Activated T-helper 9 cell treated with anti-CD3 and anti-CD28 coated beads, Interleukin-2, amount 50 U/mL, for 16 hours (primary cell): ENCODE results near the gene CACNA1F.

ENCODE experiments used
- DNase-seq: peaks from one replicate; pipeline ENCODE4 v3.0.0-alpha.2; 2020; ENCODE audit warnings: low read depth

CACNA1F gene

DNA sequence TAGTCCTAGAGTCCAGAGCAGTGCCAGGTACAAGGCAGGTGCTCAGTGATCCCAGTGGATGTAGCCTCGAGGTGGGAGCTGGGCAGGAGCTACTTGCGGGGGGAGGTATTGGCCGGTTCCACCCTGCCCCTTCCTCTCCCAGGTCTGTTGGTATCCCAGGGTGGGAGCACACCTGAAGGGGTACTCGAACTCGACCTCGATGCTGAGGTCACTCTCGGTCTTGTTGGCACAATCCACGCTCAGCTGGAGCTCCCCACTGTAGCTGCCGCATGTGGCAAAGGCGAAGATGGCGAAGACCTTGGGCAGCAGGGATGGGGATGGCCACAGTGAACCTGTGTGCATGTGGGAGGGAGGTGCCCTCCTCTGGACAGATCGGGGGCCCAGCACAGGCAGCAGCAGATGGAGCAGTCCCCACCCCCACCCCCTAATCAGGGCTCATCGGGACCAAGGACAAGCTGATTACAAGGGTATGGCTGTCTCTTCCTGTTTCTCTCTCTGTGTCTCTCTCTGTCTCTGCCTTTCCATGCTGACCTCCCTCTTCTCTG, 35.5 kb downstream of the CACNA1F start:
- no peak for DNase-seq

DNA sequence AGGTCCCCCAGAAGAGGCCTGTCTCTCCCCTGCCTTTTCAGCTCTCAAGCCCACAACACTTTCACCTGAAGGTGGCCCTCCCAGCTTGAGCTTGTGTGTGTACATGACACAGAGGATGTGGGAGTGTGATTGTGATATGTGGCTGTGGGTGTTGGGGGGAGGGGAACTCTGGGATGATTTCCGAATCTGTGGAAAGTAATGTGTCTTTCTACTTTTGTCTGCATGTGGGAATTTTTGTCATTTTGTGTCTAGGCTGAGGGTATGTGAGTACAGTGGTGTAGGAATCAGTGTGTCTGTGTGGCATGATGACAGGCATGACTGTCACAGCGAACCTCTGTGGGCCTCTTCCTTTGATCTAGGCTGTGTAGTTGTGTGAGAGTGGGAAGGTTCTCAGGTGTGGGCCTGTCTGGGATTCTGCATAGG, 39.6 kb downstream of the CACNA1F start:
- no peak for DNase-seq

DNA sequence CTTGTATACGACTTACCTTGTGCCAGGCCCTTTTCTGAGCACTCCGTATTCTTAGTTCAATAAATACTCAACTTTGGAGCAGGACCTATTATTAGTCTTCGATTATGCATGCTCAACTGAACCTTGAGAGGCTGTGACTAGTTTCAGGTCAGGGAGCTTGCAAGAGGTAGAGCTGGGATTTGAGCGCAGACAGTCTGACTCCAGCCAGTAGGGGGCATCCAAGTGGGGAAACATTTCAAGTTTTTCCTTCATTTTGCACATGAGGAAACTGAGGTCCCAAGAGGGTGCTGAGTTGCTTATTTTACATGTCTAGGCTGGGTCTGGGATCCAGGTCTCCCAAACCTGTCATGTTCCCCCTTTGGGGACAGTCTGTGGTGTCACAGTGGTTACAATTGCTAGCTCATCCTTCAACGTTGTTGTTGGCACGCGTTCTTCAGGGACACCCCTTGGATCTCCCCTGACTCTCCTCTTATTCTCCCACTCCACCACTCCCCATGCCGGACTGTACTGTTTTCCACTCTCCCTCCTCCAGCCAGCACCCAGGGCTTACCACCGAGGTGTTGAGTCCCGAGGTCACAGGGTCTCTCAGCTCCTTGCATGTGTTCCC, 40.3 kb downstream of the CACNA1F start:
- no peak for DNase-seq

DNA sequence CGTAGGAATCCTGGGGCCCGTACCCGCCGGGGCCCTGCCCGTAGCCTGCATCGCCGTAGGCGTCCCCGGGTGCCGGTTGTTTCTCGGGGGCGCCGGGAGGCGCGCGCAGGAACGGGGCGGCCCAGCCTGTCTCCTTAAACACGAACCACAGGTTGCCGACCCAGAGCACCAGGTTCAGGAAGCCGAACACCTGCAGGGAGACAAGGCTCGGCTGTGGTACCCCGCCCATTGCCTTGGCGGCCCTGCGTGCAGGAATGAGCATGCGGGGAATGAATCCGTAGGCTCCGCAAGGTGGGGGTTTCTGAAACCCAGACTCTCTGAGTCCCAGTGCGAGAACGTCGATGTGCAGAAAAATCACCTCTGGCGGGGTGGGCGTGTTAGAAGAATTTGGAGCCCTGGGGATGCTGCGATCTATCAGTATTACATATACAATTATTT, 41.5 kb downstream of the CACNA1F start:
- DNase-seq, result no peak

DNA sequence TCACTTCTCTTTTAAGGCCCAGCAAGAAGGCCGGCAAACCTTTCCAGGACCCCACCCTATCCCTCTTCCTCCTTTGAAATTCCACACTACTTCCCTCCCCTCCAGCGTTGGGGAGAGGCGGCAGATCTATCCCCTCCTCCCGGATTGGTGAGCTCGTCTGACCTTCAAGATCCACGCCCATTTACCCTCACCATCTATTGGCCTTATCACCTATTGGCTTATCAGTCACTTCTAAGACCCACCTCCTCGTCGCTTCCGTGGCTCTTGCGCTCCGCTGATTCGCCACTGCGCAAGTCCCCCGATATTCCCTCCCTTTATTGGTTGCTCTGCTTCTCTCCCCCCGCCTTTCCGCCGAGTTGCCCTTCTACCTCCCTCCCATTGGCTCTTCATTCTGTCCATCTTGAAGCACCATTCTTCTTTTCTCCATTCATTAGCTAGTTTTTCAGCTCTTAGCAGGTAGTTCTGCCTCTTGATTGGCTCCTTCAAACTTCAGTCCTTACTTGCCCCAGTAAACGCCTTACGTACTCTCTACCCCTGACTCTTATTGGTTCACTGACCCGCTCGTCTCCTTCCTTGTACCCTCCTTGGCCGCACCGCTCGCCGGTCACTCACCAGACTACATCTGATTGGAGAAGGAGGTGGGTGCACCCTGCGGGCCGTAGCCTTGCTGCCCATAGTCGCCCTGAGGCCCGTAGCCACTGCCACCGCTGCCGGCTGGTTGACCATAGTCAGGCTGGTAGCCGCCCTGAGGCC, 42.1 kb downstream of the CACNA1F start:
- DNase-seq, result peak; percentile 73

DNA sequence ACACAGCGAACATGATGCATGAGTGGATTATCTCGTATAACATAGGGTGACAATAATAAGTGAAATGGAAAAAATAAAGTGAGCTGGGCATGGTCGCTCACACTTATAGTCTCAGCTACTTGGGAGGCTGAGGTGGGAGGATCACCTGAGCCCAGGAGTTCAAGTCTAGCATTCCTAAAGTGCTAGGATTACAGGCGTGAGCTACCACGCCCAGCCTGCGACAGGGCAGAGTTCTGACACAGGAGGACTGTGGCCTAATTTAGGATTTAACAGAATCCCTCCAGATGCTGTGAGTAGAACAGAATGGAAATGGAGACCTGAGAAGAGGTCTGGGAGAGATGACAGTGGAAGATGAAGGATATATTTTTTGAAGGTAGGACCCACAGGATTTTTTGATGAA, 43.5 kb downstream of the CACNA1F start:
- no peak for DNase-seq

DNA sequence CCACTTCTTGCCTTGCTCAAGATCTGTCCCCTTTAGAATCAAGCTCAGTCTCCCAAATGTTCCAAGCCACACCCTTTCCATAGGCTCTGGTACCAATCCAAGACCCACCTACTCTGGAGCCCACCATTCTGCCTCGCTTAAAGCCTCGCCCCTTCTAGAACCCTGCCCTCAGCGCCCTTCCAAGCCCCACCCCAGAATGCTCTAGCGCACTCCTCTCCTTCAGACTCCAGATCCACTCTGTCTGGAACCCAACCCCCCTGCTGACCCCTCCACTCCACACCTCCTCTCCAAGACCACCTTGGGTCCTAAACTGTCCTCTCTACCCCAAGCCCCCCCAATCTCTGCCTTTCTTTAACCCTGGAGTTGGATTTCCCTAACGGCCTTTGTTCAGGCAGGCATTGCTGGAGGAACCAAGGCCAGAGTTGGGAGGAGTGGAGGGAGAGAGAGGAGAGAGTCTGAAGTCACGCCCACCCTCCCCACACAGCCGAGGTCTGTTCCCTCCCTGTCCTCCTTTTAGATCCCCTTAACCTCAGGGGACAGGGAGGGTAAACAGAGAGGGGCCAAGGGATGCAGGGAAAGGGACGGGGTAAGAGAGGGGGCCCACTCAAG, 44.6 kb downstream of the CACNA1F start:
- DNase-seq, result no peak

DNA sequence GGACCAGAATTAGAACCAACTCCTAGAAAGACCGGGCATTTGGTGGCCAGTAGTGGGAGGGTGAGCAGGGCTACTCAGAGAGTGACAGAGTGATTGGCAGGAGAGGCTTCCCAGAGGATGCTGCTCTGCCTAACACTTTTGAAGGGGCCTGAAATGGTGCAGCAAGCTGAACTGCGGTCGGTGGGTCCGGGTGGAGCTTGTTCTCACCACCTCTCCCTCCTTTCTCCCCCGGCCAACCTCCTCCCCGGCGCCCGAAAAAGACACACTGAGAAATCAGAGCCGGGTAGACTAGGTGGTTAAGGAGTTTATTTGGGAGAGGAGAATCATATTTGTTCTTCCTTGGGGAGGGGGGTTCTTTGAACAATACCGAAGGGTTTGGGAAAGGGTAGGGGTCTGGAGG, 45.6 kb downstream of the CACNA1F start:
- DNase-seq, result no peak

DNA sequence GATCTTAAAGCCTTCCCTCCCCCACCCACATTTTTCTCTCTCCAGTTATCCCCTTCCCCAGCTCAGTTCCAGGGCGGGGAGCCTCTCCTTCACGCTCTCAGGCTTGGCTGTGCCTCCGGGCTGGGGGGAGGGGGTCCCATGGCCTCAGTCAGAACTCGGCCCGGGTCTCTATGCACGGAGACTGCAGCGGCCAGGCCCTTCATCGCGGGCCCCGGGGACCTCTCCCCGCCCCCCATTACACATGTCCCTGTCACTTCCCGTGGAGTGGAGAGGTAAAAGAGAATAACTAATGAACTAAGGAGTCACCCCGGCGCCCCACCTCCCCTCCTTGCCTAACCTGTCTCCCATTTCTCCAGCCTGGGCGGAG, 46.1 kb downstream of the CACNA1F start:
- no peak for DNase-seq

DNA sequence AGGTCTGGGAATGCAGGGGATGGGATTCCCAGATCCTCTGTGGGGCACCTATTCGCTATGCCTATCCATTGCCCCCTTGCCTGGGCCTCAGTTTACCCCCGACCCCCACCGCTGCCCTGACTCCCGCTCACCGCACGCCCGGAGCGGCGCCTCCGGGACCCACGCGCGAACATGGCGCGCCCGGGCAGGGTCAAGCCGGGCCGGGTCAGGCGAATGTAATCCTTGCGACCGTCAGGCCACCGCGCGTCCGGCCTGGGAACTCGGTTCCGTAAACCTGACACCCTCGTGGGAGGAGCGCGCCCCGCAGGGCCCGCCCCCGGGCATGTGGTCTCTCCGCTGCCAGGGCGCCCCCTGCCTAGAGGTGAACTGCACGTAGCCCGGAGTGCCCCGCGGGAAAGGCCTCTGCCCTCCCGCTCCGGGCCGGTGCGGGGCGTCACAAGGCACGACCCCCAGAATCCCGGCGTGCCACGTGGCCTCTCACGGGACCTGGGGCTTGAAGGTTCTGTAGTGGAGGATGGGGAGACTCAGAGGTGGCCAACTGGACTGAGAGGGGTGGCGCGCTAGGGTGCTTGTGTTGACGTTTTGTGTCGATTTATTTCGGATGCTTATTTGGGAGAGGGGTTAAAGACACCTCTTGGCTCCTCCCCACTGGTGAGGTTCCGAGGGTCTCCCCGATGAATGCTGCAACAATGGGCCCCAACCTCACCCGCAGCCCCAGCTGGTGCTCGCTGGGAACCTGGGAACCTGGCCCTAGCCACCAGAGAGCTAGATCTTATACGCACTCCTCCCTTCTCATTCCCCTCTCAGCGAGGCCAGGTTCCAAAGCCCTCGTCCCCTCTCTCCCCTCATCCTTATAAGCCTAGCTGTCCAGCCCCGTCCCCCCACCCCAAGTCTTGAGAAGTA, 46.8 kb downstream of the CACNA1F start, which contains the start of gene PRICKLE3:
Gene PRICKLE3 (minus strand): TSS at position 249 of the 903 bp plus-strand sequence. CDS start 76 bp downstream, at position 173.
- DNase-seq, result peak; percentile 65

DNA sequence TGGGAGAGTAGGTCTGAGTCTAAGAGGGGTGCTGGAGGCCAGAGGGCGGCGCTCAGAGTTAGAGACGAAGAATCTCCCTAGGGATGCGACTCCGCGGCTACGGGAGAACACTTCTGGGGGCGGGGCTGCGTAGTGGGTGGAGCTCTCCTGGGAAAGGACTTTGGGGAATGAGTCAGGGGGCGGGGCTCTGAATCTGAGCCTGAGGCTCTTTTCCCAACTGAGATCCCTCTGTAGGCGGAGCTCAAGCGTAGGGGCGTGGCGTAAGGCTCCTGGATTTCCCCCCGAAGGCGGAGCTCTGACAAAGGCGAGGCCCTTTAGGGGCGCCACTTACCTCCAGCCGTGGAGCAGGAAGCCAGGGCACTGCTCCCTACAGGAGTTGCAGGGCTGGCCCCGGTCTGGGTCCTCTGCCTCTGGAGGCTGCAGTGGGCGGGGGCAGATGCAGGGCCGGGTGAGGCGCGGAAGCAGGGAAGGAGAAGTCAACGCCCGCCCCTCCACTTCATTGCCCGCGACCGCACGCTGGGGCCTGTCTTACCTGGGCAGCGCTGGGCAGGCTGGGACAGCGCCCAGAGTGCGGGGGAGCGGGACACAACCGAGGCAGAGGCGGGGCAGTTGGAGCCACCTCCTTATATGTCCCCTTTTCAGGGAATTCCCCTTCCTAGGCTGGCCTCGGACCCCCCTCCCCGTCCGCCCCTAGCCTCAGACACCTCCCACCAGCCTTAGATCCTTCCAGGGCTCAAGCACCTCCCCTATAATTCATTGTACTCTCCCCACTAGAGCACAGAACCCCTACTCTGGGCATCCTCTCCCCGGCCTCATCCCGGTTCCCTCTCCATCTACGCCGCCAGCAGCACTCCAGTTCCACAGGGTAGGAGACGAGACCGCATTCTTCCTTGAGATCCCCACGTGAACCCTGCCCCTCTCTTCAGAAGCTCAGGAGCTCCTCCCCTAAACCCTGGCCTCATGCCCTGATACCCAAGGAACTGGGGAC, 48.6 kb downstream of the CACNA1F start:
- no peak for DNase-seq

DNA sequence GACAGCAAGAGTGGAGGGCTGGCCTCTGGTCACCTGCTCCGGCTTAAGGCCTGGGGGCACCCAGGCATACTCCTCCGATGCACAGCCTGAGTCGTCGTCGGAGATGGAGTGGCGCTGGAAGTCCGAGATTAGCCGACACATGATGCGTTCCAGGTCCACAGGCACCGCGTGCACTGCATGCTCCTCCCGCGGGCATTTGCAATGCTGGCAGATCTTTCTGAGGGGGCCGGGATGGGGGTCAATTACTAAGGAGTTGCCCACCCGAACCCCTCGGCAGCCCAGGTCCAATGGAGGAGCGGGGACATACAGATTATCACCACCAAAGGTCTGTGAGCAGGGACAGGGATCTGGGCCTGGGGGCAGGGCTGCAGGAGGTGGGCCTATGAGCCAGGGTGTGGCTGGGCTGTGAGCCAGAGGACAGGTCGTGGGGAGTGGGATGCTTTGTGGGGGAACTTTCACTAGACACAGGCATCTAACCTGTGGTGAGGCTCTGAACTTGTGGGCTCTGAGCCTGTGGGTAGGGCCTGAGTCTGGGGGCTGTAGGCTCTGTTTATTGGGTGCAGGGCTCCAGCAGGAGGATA, 49.3 kb downstream of the CACNA1F start:
- DNase-seq, result no peak

DNA sequence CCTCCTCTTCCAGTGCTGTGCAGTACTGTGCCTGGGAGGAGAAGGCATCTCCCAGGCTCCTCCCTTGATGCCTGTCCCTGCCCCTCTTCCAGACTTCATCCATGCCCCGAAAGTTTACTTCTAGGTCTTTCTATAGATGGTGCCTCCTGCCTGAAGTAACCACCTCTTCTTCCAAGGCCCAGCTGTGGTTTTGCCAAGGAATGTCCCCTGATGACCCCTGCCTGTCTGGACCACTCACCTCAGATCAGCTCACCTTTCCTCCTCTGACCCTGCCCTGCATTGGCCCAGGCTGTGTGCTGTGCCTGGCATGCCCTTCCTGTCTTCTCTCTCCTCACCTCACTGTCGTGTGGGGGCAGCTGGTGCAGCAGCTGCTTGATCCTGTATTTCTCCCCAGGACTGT, 53.8 kb downstream of the CACNA1F start:
- no peak for DNase-seq

DNA sequence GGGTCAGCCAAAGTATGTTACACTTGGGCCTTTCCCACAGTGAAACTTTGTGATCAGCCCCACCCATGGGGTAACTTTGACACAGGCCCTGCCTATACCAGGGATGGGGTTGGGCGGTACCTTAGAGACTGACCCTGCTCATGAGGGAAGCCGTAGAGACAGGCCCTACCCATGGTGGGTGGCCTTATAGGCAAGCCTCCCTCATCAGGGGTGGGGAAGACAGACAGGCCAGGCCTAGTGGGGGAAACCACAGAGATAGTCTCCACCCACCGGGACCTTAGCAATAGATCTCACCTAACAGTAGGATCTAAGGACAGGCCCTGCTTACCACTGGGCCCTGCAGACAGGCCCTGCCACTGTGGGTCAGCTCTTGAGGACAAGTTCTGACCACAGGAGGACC, 54.6 kb downstream of the CACNA1F start:
- DNase-seq, result no peak

DNA sequence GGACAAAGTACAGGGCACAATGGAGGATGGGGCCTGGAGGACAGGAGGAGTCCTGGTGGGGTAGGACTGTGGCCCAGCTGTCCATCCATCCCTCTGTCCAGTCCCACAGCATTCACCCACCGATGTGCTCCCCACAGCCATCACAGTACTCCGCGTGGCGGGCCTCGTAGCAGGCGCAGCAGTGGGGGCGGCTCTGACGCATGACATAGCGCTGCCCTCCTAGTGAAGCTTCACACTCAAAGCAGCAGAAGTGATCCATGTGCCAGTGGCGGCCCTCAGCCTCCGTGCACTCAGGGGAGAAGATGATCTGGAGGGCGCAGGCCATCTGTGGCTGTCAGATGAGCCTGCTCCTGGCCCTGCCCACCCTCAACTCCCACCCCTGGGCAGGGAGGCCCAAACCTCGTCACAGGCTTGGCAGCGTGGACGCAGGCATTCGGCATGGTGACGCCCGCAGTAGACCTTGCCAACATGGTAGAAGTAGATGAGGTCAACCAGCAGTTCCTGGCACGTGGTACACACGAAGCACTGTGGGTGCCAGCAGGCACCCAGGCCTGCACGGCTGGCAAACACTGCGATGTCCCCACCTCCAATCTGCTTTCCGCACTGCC, 55.2 kb downstream of the CACNA1F start:
- no peak for DNase-seq

DNA sequence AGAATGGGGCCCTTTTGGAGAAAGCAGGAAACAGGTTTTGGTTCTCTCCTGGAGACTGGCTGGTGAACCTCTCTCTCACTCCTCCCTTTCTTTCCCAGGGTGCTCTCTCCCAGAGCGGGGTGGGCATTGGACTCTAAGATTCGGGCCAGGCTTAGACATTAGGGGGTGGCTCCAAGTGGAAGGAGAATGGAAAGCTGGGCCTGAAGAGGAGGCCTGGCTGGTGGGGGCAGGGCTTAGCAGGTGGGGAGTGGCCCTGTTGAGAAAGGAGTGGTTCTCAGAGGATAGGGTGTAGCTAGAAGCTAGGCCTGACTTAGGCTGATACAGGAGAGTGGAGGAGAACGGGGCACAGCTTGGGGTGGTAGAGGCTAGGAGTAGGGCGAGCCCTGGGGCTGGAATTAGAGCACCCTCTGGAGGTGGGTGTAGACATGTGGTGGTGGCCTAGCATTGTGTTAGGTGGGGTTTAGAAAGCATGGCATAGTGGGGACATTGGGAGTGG, 55.8 kb downstream of the CACNA1F start:
- DNase-seq, result no peak

DNA sequence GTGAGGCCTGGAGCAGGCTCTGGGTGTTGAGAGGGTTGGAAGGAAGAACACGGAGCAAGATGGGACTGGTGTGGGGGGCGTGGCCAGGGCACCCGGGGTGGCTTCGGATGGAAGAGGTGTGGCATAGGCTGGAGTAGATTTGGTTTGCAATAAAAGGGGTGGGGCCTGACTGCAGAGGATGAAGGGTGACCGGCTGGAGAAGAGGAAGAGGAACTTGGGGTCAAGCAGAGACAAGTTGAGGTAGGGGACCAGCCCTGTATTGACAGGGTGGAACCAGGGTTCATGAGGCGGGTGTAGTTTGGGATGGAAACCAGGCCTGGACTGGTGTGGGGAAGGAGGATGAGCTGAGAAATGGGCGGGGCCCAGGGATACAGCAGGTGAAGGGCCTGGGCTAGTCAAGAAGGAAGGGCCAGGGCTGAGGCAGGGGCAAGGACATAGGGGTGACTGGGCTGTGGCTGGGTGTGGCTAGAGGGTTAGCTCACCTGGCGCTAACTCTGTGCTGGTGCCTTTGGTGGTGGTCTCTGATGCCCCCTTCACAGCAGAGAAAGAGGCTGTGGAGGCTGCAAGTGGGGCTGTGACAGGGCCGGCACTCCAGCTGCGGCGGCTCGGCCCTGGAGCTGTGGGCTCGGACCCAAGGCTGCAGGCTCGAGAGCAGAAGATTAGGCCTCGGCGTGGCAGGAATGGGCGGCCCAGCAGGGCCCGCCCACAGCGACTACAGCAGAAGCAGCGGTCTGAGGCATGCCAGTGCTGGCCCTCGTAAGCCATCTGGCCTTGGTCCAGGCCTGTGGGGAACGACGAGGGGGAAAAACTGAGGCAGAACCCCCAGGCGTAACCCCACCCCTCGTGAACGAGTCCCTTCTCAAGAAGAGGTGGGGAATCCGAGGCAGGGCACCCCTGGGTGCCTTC, 56.5 kb downstream of the CACNA1F start:
- no peak for DNase-seq

DNA sequence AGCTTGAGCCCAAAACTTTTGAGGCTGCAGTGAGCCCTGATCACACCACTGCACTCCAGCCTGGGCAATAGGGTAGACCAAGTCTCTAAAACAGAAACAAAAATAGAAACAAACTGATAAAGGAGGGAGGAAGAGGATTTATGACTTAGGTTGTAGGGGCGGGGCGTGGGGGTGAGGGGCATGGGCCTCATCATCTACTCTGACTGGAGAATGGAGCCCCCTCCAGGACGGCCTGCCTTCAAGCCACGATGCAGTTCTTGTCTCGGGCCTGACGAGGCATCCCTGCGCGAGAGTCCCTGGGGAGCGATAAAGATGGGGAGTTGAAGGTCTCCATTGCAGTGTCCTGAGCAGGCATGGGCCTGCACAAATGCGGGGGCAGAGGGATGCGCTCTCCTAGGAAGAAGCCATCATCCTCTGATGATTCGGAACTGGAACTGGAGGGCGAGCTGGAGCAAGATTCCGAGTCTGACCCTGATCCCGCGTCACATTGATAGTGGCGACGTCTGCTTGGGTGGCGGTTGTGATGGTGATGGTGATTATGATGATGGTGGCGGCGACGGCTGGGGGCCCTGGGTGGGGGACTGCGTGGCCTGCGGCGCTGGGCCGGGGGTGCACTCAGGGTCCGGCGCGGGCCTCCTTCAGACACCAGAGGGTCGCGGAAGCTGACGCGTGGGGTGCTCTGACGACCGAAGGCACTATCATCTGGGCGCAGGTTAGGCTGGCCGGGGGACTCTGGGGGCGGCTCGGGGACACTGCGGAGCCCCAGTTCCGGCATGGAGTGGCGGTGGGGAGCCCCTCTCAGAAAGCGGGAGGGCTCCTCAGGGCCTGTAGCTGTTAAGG, 57.5 kb downstream of the CACNA1F start:
- DNase-seq, result no peak
